GM19099 (cell line): ENCODE measurements around the gene DSN1.

Experiments
- POLR2A ChIP-seq: IDR thresholded peaks from 3 replicates; pipeline ENCODE4 v1.6.1; 2011; ENCODE audit warnings: low read depth; ENCODE audit not compliant: insufficient read length; ENCODE audit errors: extremely low read depth

DSN1 gene

GRCh38 chr20:36745234-36745926 lies 28.2 kb downstream of the DSN1 start:
- TF ChIP-seq POLR2A: no peak

- no peak for TF ChIP-seq POLR2A
Observed at GRCh38 chr20:36744764-36745191, 28.8 kb downstream of the DSN1 start.

GRCh38 chr20:36744243-36744642 lies 29.3 kb downstream of the DSN1 start:
- TF ChIP-seq POLR2A: no peak

- no peak for TF ChIP-seq POLR2A
Observed at GRCh38 chr20:36742558-36742957, 31.0 kb downstream of the DSN1 start.

GRCh38 chr20:36741072-36741471 lies 32.5 kb downstream of the DSN1 start:
- TF ChIP-seq POLR2A: no peak

GRCh38 chr20:36737183-36737499 lies 36.4 kb downstream of the DSN1 start:
- TF ChIP-seq POLR2A: no peak

GRCh38 chr20:36736451-36737182 lies 36.9 kb downstream of the DSN1 start:
- no peak for TF ChIP-seq POLR2A

GRCh38 chr20:36732456-36732855 lies 41.1 kb downstream of the DSN1 start:
- no peak for TF ChIP-seq POLR2A

GRCh38 chr20:36728986-36729385 lies 44.6 kb downstream of the DSN1 start:
- no peak for TF ChIP-seq POLR2A

GRCh38 chr20:36726168-36726567 lies 47.4 kb downstream of the DSN1 start:
- TF ChIP-seq POLR2A: no peak

- no peak for TF ChIP-seq POLR2A
Observed at GRCh38 chr20:36720510-36720909, 53.1 kb downstream of the DSN1 start.

- no peak for TF ChIP-seq POLR2A
Observed at GRCh38 chr20:36717657-36718056, 55.9 kb downstream of the DSN1 start.

GRCh38 chr20:36717021-36717420 lies 56.5 kb downstream of the DSN1 start:
- TF ChIP-seq POLR2A: no peak

GRCh38 chr20:36712775-36713174 lies 60.8 kb downstream of the DSN1 start:
- TF ChIP-seq POLR2A: no peak

GRCh38 chr20:36709126-36709525 lies 64.4 kb downstream of the DSN1 start:
- no peak for TF ChIP-seq POLR2A

GRCh38 chr20:36703530-36703929 lies 70.0 kb downstream of the DSN1 start:
- TF ChIP-seq POLR2A: no peak
